HUES6 (cell line): Measurements from ENCODE around the gene COX7B2.

Source experiments
- H3K27ac ChIP-seq: 2 replicates; pipeline ENCODE4 v1.7.0; 2013; ENCODE audit warnings: low read depth, mild to moderate bottlenecking, low read length, inconsistent platforms
- H3K27me3 ChIP-seq: 2 replicates; pipeline ENCODE4 v1.6.1; 2013; ENCODE audit warnings: low read length; ENCODE audit not compliant: control insufficient read depth, insufficient read depth
- H3K36me3 ChIP-seq: 2 replicates; pipeline ENCODE4 v1.6.1; 2013; ENCODE audit warnings: low read length; ENCODE audit not compliant: control insufficient read depth, insufficient read depth
- H3K4me1 ChIP-seq: 2 replicates; pipeline ENCODE4 v1.6.1; 2013; ENCODE audit warnings: low read length; ENCODE audit not compliant: control insufficient read depth, insufficient read depth
- H3K4me3 ChIP-seq: 2 replicates; pipeline ENCODE4 v1.5.1; 2013; ENCODE audit warnings: low read depth, low read length
- H3K9ac ChIP-seq: one replicate; pipeline ENCODE4 v1.6.1; 2013; ENCODE audit warnings: mild to moderate bottlenecking, low read length
- H3K9me3 ChIP-seq: 2 replicates; pipeline ENCODE4 v1.6.1; 2013; ENCODE audit warnings: low read depth, low read length; ENCODE audit not compliant: control insufficient read depth, insufficient read depth

Gene COX7B2

DNA sequence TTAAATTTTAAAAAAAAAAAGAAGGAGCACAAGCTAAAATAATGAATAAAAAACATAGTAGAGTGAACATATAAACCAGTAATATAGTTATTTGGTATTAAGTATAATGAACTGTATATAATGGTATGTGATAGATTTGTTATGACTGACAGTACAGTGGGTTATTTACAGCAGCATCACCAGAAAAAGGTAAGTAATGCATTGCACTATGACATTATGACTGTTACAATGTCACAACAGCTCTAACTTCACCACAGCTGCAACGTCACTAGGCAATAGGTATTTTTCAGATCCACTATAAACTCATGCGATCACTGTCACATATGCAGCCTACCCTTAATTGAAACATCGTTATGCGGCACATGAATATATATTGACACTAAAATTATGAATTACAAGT is 72.5 kb downstream of the COX7B2 start:
- H3K9ac ChIP-seq: no peak overlapping the region
- H3K27ac ChIP-seq: no peak overlapping the region
- H3K36me3 ChIP-seq: no peaks in the 10 kb centered on the region

DNA sequence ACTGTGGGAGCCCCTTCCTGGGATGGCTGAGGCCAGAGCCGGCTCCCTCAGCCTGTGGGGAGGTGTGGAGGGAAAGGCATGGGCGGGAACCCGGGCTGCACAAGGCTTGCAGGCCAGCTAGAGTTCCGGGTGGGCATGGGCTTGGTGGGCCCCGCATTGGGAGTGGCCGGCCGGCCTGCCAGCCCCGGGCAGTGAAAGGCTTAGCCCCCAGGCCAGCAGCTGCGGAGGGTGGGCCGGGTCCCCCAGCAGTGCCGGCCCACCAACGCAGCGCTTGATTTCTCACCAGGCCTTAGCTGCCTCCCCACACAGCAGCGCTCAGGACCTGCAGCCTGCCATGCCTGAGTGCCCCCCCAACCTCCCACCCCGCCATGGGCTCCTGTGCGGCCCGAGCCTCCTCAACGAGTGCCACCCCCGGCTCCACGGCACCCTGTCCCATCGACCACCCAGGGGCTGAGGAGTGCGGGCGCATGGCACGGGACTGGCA is 78.0 kb downstream of the COX7B2 start:
- no peaks in the 10 kb centered on the region for H3K27me3 ChIP-seq
- H3K9me3 ChIP-seq: no peaks in the 10 kb centered on the region
- no peaks in the 10 kb centered on the region for H3K36me3 ChIP-seq
- no peak overlapping the region for H3K4me3 ChIP-seq
- H3K4me1 ChIP-seq: no peaks in the 10 kb centered on the region
- no peak overlapping the region for H3K27ac ChIP-seq
- no peak overlapping the region for H3K9ac ChIP-seq

More for the DNA sequence above, 72.5 kb downstream of the COX7B2 start:
- Histone ChIP-seq H3K4me3 (no peak overlapping the region), H3K9me3 (no peaks in the 10 kb centered on the region), H3K27me3 (no peaks in the 10 kb centered on the region), H3K4me1 (peaks cover 4% of the 10 kb centered on the region; the same call in 1 of the 2 replicates)

DNA sequence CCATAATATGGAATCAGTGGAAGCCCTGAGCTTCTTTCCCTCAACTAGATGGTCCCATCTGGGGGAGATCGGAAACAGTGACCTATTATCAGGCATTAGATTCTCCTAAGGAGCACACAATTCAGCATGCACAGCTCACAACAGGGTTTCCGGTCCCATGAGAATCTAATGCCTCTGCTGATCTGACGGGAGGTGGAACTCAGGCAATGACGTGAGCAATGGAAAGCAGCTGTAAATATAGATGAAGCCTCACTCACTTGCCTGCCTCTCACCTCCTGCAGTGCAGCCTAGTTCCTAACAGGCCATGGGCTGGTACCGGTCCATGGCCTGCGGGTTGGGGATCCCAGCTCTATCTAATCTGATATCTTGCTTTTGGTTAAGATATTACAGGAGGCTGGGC is 88.9 kb downstream of the COX7B2 start:
- Histone ChIP-seq H3K27me3 (no peaks in the 10 kb centered on the region), H3K9ac (no peak overlapping the region), H3K36me3 (no peaks in the 10 kb centered on the region), H3K4me3 (no peak overlapping the region), H3K9me3 (no peaks in the 10 kb centered on the region), H3K4me1 (no peaks in the 10 kb centered on the region), H3K27ac (no peak overlapping the region)

DNA sequence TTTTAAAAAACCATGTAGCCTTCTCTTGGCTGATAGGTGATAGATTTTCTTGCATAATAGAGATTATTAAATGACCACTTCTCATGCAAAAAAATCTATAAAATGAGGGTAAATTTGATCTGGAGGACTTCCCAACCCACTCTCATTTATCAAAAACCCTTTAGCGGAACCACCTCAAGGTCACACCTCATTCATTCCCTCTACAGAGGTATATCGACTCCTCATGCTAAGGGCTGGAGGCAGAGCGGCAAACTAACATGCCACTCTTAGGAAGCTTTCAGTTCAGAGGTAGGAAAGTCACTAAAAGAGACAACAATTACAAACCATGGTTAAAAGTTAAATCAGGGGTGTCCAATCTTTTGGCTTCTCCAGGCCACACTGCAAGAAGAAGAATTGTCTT is 90.0 kb downstream of the COX7B2 start:
- Histone ChIP-seq H3K27ac (no peak overlapping the region), H3K9ac (no peak overlapping the region), H3K4me3 (no peak overlapping the region), H3K27me3 (no peaks in the 10 kb centered on the region), H3K4me1 (no peaks in the 10 kb centered on the region), H3K36me3 (no peaks in the 10 kb centered on the region), H3K9me3 (no peaks in the 10 kb centered on the region)

DNA sequence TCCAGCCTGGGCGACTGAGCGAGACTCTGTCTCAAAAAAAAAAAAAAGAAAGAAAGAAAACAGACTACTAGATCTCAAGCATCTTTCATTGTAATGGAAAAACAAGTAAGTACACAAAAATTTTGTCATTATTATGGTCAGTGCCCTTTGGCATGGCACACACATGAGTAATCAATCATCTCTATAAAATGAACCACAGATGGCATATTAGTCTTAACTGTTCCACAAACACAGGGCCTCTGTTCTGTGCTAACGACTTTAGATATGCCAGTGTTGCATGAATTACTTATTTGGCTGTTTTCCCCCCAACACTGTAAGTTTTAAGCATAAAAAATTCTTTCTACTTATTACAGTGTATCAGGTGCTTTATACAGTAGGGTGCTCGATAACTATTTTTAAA is 90.4 kb downstream of the COX7B2 start:
- Histone ChIP-seq H3K4me3 (no peak overlapping the region), H3K36me3 (no peaks in the 10 kb centered on the region), H3K27me3 (no peaks in the 10 kb centered on the region), H3K4me1 (no peaks in the 10 kb centered on the region), H3K9ac (no peak overlapping the region), H3K27ac (no peak overlapping the region), H3K9me3 (no peaks in the 10 kb centered on the region)

DNA sequence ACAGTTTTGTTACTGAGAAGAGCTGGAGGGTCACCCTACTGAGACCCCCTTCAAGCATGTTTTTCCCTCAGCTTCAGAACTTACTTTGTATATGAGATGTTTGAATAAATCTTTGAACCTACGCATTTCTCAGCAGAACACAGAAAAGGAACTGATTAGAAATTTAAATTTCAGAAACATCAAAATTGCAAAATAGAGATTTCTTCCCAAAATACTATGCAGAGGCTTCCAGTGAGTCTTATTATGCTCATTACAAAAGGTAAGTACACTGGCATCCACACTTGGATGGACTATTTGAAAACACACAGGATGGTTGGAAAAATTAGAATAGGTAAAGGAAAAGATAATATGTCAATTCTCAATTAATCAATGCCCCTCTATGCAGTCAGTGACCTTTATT is 91.2 kb downstream of the COX7B2 start:
- no peaks in the 10 kb centered on the region for H3K9me3 ChIP-seq
- no peak overlapping the region for H3K9ac ChIP-seq
- no peaks in the 10 kb centered on the region for H3K4me1 ChIP-seq
- H3K4me3 ChIP-seq: no peak overlapping the region
- H3K27ac ChIP-seq: no peak overlapping the region
- H3K36me3 ChIP-seq: no peaks in the 10 kb centered on the region
- H3K27me3 ChIP-seq: no peaks in the 10 kb centered on the region

DNA sequence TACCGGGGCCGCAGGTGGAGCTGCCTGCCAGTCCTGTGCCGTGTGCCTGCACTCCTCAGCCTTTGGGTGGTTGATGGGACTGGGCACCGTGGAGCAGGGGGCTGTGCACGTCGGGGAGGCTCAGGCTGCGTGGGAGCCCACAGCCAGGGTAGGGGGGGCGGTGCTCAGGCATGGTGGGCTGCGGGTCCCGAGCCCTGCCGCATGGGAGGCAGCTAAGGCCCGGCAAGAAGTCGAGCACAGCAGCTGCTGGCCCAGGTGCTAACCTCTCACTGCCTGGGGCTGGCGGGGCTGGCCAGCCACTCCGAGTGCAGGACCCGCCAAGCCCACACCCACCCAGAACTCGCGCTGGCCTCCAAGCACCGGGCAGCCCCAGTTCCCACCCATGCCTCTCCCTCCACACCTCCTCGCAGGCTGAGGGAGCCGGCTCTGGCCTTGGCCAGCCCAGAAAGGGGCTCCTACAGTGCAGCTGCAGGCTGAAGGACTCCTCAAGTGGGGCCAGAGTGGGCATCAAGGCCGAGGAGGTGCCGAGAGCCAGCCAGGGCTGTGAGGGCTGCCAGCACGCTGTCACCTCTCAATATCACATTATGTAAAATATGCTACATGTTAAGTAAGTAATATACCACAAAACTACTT is 104.1 kb downstream of the COX7B2 start:
- Histone ChIP-seq H3K4me3 (no peak overlapping the region), H3K27me3 (no peaks in the 10 kb centered on the region), H3K27ac (no peak overlapping the region), H3K4me1 (no peaks in the 10 kb centered on the region), H3K36me3 (no peaks in the 10 kb centered on the region), H3K9ac (no peak overlapping the region), H3K9me3 (peaks cover 3% of the 10 kb centered on the region; the same call in 1 of the 2 replicates)

DNA sequence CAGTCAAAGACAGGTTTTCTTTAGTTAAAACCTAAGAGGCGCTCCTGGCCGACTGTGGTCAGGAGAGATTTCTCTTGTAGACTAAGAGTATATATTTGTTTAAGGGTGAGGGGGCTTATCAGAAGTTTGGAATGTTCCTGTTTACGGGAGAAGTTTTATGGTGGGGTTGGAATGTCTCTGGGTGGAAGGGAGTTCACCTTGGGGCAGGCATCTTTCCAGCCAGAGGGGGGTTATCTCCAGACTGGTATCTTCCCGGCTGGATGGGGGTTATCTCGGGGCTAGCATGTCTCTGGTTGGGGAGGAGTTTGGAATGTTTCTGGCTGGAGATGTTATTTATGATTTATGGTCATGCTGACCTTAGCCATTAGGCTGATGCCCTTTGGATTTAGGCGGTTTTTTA is 116.0 kb downstream of the COX7B2 start:
- H3K4me1 ChIP-seq: no peaks in the 10 kb centered on the region

DNA sequence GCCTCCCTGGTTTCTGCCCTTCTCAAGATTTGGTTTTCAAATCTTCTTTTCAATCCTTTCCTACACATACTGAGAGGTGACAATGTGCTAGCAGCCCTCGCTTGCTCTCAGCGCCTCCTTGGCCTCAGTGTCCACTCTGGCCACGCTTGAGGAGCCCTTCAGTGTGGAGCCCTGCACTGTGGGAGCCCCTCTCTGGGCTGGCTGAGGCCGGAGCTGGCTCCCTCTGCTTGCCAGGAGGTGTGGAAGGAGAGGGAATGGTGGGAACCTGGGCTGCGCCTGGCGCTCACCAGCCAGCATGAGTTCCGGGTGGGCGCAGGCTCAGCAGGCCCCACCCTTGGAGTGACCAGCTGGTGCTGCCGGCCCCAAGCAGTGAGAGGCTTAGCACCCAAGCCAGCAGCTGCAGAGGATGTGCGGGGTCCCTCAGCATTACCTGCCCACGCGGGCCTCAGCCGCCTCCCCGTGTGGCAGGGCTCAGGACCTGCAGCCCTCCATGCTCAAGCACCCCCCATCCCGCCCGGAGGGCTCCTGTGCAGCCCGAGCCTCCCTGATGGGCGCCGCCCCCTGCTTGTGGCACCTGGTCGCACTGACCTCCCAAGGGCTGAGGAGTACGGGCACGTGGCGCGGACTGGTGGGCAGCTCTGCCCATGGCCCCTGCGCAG is 127.5 kb downstream of the COX7B2 start:
- Histone ChIP-seq H3K4me3 (no peak overlapping the region), H3K27ac (no peak overlapping the region), H3K36me3 (no peaks in the 10 kb centered on the region), H3K4me1 (no peaks in the 10 kb centered on the region), H3K9me3 (peaks cover 12% of the 10 kb centered on the region; the same call in 1 of the 2 replicates), H3K27me3 (no peaks in the 10 kb centered on the region), H3K9ac (no peak overlapping the region)

More for the DNA sequence above, 116.0 kb downstream of the COX7B2 start:
- Histone ChIP-seq H3K9ac (no peak overlapping the region), H3K4me3 (no peak overlapping the region), H3K27me3 (no peaks in the 10 kb centered on the region), H3K27ac (no peak overlapping the region), H3K9me3 (no peaks in the 10 kb centered on the region; the same call in 1 of the 2 replicates), H3K36me3 (no peaks in the 10 kb centered on the region)

DNA sequence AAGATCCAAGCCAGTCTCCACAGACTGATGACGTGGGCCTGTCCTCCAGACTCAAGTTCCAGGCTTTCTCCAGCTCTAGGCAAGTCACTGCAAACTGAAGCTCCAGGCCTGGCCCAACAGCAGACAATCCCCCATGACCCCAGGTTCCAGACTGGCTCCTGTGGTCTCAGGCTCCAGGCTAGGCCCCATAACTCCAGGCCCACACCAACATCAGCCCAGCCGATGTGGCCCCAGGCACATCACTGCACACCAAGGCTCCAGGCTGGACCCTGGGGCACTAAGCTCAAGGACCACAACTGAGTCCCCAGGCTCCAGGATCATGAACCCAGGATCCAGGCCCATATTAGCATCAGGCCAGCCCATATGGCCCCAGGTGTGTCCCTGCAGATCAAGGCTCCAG is 143.6 kb downstream of the COX7B2 start:
- no peak overlapping the region for H3K4me3 ChIP-seq
- no peaks in the 10 kb centered on the region for H3K4me1 ChIP-seq
- H3K27ac ChIP-seq: no peak overlapping the region
- no peaks in the 10 kb centered on the region for H3K9me3 ChIP-seq
- no peak overlapping the region for H3K9ac ChIP-seq
- no peaks in the 10 kb centered on the region for H3K36me3 ChIP-seq
- no peaks in the 10 kb centered on the region for H3K27me3 ChIP-seq

DNA sequence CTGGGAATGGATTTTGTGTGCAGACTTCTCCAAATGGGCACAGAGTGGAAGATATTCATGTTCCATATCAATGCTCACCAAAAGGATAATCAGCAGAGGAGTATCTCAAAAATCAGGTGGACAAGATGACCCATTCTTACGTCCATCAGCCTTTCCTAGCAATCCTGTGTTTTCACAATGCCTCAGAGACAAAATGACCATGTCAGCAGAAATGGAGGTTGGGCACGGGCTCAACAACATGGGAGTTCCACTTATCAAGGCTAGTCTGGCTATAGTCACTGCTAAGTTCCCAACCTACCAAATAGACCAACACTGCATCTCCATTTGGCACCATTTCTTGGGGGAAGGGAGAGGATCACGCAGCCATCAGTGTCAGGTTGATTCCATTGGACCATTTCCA is 179.0 kb downstream of the COX7B2 start:
- no peak overlapping the region for H3K4me3 ChIP-seq
- no peaks in the 10 kb centered on the region for H3K27me3 ChIP-seq
- no peaks in the 10 kb centered on the region for H3K9me3 ChIP-seq
- no peak overlapping the region for H3K9ac ChIP-seq
- H3K27ac ChIP-seq: no peak overlapping the region
- H3K4me1 ChIP-seq: no peaks in the 10 kb centered on the region
- H3K36me3 ChIP-seq: no peaks in the 10 kb centered on the region
